Hypothalamus (tissue), 51 donors: ENCODE results near the gene PRADC1.

Experiments
- DNase-seq, 51 donors: peaks; one replicate each; lab custom pipeline; 2025; lab: John Stamatoyannopoulos, UW

Gene PRADC1

GRCh38 chr2:73259276-73259675 is 26.2 kb upstream of the PRADC1 start:
- DNase-seq: no peak

GRCh38 chr2:73258913-73259215 is 25.8 kb upstream of the PRADC1 start:
- DNase-seq: no peak

GRCh38 chr2:73258186-73258912 is 25.3 kb upstream of the PRADC1 start:
- DNase-seq: no peak

DNA sequence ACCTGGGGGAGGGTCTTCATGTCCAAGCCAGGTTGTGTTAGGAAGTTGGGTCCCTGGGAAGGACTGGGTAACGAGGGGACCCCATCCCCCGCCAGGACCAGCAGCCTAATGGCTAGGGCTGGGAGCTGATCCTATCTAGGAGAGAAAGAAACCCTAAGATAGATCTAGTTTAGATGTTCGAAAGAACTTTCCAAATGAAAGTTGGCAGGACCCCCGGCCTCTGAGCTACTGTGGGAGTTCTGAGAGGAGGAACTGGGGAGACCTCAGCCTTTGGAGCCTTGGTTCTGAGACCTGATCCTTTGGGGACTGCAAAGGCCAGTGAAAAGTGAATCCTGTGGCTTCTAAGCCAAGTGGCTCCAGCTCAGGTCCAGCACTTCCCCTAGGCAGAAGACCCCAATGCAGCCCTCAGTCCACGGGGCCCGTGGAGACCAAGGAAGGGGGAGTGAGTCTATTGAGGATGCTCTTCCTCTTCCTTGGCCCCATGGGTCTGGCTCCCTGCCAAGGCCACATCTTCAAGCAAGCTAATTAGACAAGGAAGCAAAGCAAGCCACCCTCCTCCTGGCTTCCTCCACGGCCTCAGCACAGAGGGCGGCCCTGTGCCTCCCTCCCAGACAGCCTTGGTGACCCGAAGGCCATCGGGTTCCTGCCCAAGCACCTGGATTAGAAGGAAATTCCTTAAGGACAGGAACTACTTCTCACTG is 24.5 kb upstream of the PRADC1 start:
- no peak for DNase-seq

DNA sequence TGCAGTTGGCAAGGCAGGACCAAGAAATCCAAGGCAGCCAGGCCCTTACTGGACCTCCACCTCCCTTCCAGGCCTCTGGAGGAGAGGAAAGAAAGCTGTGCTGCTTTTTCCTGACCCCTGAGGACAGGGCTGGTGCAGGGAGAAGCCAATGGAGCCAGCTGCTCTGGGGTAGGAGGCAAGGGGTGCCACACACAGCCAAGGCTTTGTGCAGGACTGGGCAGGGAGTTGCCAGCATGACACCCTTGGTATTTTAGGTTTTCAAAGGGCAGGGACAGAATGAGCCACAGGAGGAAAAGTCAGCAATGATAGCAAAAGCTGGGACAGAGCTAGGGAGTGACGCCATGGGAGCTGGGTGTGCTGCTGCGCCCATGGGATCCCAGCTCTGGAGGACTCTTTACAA is 24.0 kb upstream of the PRADC1 start:
- DNase-seq: no peak

DNA sequence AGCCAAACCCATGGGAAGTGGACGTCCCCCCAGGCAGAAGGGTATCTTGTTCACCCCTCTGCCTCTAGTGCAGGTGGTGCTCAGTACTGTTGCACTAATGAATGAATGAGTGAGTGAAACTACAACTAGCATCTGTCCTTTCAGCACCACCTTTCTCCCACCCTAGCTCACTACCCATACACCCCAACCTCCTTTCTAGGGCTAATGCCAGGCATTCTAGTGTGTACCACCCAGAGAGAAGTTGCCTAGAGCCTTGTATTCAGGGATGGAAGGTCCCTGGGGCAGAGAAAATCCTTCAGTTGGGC is 23.5 kb upstream of the PRADC1 start:
- no peak for DNase-seq

GRCh38 chr2:73255907-73256617 is 23.0 kb upstream of the PRADC1 start:
- DNase-seq: no peak

GRCh38 chr2:73255007-73255644 is 22.1 kb upstream of the PRADC1 start:
- no peak for DNase-seq

GRCh38 chr2:73254343-73255006 is 21.4 kb upstream of the PRADC1 start:
- no peak for DNase-seq

GRCh38 chr2:73253901-73254300 is 20.9 kb upstream of the PRADC1 start:
- no peak for DNase-seq

GRCh38 chr2:73253400-73253799 is 20.4 kb upstream of the PRADC1 start:
- DNase-seq: no peak

DNA sequence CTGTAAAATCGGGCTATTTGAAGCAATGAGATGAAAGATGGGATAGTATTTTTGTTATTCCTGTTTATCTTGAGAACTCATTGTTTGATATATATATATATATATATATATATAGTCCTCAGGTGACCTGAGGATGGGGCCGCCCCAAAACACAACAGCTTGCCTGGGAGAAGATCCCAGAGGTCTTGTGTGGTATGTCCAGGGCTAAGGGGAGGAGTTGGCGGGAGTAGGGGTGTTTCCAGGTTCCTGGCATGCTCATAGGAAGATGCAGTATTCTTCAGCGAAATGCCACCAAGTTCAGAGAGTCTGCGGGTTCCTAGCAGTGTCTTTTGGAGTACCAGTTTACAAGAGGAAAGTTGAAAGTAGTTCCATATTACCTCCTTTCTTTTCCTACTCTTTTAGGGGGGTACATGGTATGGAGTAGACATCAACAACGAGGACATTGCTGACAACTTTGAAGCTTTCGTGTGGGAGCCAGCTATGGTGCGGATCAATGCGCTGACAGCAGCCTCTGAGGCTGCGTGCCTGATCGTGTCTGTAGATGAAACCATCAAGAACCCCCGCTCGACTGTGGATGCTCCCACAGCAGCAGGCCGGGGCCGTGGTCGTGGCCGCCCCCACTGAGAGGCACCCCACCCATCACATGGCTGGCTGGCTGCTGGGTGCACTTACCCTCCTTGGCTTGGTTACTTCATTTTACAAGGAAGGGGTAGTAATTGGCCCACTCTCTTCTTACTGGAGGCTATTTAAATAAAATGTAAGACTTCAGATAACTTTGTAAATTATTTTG is 19.4 kb upstream of the PRADC1 start:
- DNase-seq: no peak

DNA sequence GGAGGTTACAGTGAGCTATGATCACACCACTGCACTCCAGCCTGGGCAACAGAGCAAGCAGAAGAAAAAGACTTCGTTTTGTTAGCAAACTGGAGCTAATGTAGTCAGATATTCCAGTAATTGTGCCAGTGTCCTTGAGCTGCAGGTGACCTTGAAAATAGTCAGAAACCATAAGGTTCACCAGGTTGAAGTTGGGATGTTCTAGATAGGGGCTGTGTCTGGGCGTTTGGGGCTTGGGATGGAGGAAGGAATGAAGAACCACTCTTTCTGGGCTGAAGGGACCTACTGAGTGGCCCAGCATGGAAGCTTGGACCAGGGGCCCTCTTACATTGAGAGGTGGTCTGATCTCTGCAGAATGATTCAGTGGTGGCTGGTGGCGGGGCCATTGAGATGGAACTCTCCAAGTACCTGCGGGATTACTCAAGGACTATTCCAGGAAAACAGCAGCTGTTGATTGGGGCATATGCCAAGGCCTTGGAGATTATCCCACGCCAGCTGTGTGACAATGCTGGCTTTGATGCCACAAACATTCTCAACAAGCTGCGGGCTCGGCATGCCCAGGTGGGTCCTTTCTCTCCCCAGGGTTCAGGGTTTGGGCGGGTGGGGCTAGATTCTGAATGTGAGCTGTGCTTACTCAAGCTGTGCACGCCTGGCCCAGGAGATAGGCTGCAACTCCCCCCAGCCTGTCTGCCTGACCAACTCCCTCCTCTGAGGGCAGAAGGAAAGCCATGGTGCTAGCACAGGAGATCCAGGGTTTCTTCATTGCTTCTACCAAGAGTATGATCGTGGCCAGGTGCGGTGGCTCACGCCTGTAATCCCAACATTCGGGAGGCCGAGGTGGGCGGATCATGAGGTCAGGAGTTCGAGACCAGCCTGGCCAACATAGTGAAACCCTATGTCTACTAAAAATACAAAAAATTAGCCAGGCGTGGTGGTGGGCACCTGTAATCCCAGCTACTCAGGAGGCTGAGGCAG is 18.1 kb upstream of the PRADC1 start:
- no peak for DNase-seq

DNA sequence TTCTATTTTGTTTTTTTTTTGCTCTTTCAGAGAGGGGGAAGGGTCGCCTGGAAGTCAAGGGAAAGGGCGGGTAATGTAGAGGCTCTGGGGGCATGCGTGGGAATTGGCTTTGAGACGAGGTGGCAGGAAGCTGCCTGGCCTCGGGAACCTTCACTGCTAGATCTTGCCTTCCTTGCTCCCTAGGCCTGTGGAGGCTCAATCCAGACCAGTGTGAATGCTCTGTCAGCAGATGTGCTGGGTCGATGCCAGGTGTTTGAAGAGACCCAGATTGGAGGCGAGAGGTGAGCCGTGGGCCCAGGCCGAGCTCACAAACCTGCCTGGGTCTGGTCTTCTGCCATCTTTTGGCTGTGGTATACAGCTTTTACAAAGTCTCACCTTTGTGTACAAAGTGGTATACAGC is 16.6 kb upstream of the PRADC1 start:
- DNase-seq: no peak

DNA sequence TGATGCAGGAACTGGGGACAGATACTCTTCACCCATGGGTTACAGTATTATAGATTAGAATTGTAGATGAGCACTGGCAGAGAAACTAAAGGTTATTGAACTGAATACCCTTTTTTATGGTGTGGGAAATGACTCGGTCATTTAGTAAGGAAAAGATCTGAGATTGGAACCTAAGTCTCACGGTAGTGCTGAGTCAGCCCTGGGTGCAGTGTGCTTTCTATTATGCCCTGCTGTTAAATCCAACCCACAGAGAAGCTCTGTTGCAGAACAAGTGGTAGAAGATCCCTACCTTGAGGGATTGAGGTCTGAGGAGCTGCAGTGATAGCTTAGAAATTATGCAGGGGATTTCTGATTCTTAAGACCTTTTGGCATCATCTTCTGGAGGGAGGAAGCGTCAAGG is 13.8 kb upstream of the PRADC1 start:
- no peak for DNase-seq

DNA sequence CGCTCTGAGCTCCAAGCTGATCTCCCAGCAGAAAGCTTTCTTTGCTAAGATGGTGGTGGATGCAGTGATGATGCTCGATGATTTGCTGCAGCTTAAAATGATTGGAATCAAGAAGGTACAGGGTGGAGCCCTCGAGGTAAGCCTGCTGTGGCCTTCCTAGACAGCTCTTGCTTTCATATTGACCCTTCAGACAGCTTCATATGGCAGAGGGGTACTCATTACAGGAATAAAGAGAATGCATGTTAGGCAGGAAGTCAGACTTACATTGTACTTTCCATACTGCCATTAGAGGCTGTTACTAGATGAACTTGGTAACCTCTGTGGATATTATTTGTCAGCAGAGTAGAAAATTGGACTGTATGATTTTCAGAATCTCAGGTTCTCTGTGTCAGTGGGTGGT is 11.5 kb upstream of the PRADC1 start:
- no peak for DNase-seq

GRCh38 chr2:73243884-73244570 is 11.0 kb upstream of the PRADC1 start:
- DNase-seq: no peak

GRCh38 chr2:73239776-73240175 is 6.7 kb upstream of the PRADC1 start:
- DNase-seq: no peak

DNA sequence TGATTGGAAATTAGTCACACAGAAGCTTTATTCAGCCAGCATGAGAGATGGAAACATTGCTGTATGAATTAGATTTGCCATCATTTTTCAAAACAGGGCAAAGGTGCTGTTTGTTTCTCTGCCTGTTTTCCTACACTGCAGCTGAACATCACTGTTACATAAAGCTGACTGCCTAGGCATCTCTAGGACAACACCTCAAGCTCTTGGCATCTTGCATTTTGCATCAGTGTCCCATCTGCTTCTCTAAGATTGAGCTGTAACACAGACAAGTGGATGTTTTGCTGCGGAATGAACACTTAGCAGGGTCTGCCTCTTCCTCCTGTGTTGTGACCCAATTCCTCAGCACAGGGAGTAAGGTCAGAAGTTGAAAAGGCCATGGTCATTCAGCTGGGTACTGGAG is 5.9 kb upstream of the PRADC1 start:
- no peak for DNase-seq
